ENCODE results near the gene CDH13. TPM values are rescaled to one million over a fixed set of nuclear protein-coding genes. Genes with fewer than 3 reads are reported as not detected.

Gene CDH13
- total and polyA plus RNA-seq, 10 of the 15 experiments (the other 5 are each of a cell fraction or from before 2014, with no cell fraction given) = under 0.01 to 0.05 TPM; not detected in 8

DNA sequence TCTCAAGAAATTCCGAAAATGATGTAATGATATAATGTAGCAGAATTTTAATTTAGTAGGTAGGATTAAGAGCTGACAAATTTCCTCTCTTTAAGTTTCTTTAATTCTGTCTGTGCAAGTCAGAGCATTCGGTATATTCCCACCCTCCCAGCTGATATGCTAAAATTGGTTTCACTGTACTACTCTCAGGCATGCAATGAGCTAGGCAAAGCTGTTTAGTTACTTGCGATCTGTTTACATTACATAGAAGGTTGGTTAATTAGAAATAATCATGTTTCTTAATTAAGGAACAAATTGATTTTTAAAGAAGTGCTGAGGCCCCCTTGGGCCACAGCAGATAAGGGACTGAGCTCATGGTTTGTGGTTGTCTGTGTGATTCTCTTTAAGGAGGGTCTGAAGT, 748.2 kb downstream of the CDH13 start:
- H3K4me3 ChIP-seq = no peak overlapping the region
- no peak overlapping the region for H3K27ac ChIP-seq (ENCODE audit: control insufficient read depth, insufficient read depth)
- TF ChIP-seq ZSCAN29 (IDR thresholded peaks at IDR 0.05) = no peak
- TF ChIP-seq, protein P1, sequence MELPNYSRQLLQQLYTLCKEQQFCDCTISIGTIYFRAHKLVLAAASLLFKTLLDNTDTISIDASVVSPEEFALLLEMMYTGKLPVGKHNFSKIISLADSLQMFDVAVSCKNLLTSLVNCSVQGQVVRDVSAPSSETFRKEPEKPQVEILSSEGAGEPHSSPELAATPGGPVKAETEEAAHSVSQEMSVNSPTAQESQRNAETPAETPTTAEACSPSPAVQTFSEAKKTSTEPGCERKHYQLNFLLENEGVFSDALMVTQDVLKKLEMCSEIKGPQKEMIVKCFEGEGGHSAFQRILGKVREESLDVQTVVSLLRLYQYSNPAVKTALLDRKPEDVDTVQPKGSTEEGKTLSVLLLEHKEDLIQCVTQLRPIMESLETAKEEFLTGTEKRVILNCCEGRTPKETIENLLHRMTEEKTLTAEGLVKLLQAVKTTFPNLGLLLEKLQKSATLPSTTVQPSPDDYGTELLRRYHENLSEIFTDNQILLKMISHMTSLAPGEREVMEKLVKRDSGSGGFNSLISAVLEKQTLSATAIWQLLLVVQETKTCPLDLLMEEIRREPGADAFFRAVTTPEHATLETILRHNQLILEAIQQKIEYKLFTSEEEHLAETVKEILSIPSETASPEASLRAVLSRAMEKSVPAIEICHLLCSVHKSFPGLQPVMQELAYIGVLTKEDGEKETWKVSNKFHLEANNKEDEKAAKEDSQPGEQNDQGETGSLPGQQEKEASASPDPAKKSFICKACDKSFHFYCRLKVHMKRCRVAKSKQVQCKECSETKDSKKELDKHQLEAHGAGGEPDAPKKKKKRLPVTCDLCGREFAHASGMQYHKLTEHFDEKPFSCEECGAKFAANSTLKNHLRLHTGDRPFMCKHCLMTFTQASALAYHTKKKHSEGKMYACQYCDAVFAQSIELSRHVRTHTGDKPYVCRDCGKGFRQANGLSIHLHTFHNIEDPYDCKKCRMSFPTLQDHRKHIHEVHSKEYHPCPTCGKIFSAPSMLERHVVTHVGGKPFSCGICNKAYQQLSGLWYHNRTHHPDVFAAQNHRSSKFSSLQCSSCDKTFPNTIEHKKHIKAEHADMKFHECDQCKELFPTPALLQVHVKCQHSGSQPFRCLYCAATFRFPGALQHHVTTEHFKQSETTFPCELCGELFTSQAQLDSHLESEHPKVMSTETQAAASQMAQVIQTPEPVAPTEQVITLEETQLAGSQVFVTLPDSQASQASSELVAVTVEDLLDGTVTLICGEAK (IDR thresholded peaks at IDR 0.05; ENCODE audit: borderline replicate concordance) = no peak
- no peak for TF ChIP-seq ESRRA (IDR thresholded peaks at IDR 0.05; ENCODE audit: low read length)
- TF ChIP-seq SMARCA5 (IDR thresholded peaks at IDR 0.05) = no peak
- TF ChIP-seq, protein P2, sequence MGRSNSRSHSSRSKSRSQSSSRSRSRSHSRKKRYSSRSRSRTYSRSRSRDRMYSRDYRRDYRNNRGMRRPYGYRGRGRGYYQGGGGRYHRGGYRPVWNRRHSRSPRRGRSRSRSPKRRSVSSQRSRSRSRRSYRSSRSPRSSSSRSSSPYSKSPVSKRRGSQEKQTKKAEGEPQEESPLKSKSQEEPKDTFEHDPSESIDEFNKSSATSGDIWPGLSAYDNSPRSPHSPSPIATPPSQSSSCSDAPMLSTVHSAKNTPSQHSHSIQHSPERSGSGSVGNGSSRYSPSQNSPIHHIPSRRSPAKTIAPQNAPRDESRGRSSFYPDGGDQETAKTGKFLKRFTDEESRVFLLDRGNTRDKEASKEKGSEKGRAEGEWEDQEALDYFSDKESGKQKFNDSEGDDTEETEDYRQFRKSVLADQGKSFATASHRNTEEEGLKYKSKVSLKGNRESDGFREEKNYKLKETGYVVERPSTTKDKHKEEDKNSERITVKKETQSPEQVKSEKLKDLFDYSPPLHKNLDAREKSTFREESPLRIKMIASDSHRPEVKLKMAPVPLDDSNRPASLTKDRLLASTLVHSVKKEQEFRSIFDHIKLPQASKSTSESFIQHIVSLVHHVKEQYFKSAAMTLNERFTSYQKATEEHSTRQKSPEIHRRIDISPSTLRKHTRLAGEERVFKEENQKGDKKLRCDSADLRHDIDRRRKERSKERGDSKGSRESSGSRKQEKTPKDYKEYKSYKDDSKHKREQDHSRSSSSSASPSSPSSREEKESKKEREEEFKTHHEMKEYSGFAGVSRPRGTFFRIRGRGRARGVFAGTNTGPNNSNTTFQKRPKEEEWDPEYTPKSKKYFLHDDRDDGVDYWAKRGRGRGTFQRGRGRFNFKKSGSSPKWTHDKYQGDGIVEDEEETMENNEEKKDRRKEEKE (IDR thresholded peaks at IDR 0.05) = no peak
- no peak for TF ChIP-seq CHD1 (IDR thresholded peaks at IDR 0.05; ENCODE audit: low read depth, low read length)
- no peak for TF ChIP-seq POLR2AphosphoS5 (IDR thresholded peaks at IDR 0.05; ENCODE audit: low read length)
- TF ChIP-seq, protein P3, sequence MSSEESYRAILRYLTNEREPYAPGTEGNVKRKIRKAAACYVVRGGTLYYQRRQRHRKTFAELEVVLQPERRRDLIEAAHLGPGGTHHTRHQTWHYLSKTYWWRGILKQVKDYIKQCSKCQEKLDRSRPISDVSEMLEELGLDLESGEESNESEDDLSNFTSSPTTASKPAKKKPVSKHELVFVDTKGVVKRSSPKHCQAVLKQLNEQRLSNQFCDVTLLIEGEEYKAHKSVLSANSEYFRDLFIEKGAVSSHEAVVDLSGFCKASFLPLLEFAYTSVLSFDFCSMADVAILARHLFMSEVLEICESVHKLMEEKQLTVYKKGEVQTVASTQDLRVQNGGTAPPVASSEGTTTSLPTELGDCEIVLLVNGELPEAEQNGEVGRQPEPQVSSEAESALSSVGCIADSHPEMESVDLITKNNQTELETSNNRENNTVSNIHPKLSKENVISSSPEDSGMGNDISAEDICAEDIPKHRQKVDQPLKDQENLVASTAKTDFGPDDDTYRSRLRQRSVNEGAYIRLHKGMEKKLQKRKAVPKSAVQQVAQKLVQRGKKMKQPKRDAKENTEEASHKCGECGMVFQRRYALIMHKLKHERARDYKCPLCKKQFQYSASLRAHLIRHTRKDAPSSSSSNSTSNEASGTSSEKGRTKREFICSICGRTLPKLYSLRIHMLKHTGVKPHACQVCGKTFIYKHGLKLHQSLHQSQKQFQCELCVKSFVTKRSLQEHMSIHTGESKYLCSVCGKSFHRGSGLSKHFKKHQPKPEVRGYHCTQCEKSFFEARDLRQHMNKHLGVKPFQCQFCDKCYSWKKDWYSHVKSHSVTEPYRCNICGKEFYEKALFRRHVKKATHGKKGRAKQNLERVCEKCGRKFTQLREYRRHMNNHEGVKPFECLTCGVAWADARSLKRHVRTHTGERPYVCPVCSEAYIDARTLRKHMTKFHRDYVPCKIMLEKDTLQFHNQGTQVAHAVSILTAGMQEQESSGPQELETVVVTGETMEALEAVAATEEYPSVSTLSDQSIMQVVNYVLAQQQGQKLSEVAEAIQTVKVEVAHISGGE (CRISPR knock-in tag; IDR thresholded peaks at IDR 0.05) = no peak
- H3K9me3 ChIP-seq (replicated peaks; ENCODE audit: control insufficient read depth, insufficient read depth, low read length) = no peaks in the 10 kb centered on the region
- H3K27me3 ChIP-seq (replicated peaks in 1 of 2; ENCODE audit: control insufficient read depth in 2 of 2, insufficient read depth in 2 of 2, low read length in 1 of 2) = no peaks in the 10 kb centered on the region
- WGBS (ENCODE audit: insufficient coverage, insufficient replicate concordance, low lambda C conversion rate, missing lambda C conversion rate) = 49% methylated on average over 3 of the region's 3 CpGs
- SMC1A ChIA-PET (ENCODE audit: uncharacterized antibody, unreplicated experiment) = no interaction called here
- intact Hi-C loops (cut with micrococcal nuclease; ENCODE audit: unreplicated experiment) (no loop called here), in situ Hi-C loops (cut with MboI) (no loop called here)
- POLR2A ChIA-PET = no interaction called here
- ATAC-seq (no peak), FAIRE-seq (no peak), DNase-seq (ENCODE audit: low read depth, low spot score) (no peak)
- H4K20me1 ChIP-seq (ENCODE audit: control insufficient read depth, insufficient read depth) = no peaks in the 10 kb centered on the region
- H3K4me1 ChIP-seq (ENCODE audit: control insufficient read depth, insufficient read depth, low read length) = no peaks in the 10 kb centered on the region
- no peak overlapping the region for H2AFZ ChIP-seq (ENCODE audit: control insufficient read depth, low read depth, low read length)
- no peak overlapping the region for H3K9ac ChIP-seq (ENCODE audit: control insufficient read depth, insufficient read depth, low read length)
- BruUV-seq (replicated peaks) = no TSS peak
- H3K36me3 ChIP-seq (ENCODE audit: control insufficient read depth in 2 of 2, insufficient read depth in 2 of 2, low read length in 1 of 2) = no peaks in the 10 kb centered on the region
- CTCF ChIA-PET = interaction anchor here (0.9 to 1.3 kb wide), 2 partner anchors 9 to 18 kb away, joined by 3 to 5 read pairs; no protein-coding TSS in a partner anchor
- RAD21 ChIA-PET (ENCODE audit: unreplicated experiment) = no interaction called here
- no peaks in the 10 kb centered on the region for H3K79me2 ChIP-seq (ENCODE audit: control insufficient read depth, insufficient read depth, low read length)
- no peak overlapping the region for H3K4me2 ChIP-seq (ENCODE audit: control insufficient read depth, insufficient read depth)
